Activated naive CD4-positive, alpha-beta T cell treated with Interleukin-2 at 50 U/mL for 16 hours (primary cell): ENCODE measurements around the gene TNFRSF25.
A peak's percentile ranks its signal among the peaks of the same experiment; 100 is the strongest.
"Not testable (repeated sequence)": the region's sequence is repeated elsewhere in the genome, so short reads cannot be mapped to it uniquely, and the experiment has no call there.

Experiments
- DNase-seq: peaks from one replicate; pipeline ENCODE4 v3.0.0-alpha.2; 2020

TNFRSF25 gene

GRCh38 chr1:6429660-6430411 is 36.1 kb downstream of the TNFRSF25 start:
- DNase-seq: not testable (repeated sequence)

GRCh38 chr1:6428453-6428852 is 37.5 kb downstream of the TNFRSF25 start:
- DNase-seq: not testable (repeated sequence)

- DNase-seq: no peak
These were observed 38.3 kb downstream of the TNFRSF25 start for GRCh38 chr1:6427441-6428390.

GRCh38 chr1:6426972-6427350 is 39.0 kb downstream of the TNFRSF25 start:
- no peak for DNase-seq

- no peak for DNase-seq
These were observed 39.5 kb downstream of the TNFRSF25 start for GRCh38 chr1:6426277-6426971.

GRCh38 chr1:6425658-6426057 is 40.3 kb downstream of the TNFRSF25 start:
- no peak for DNase-seq

- DNase-seq: no peak
These were observed 41.1 kb downstream of the TNFRSF25 start, which contains the start of gene ESPN for GRCh38 chr1:6424619-6425593. TSS of gene ESPN (plus strand) at chr1:6424776. CDS start at chr1:6424956, 180 bp downstream.

- no peak for DNase-seq
These were observed 41.9 kb downstream of the TNFRSF25 start for GRCh38 chr1:6424000-6424565.

GRCh38 chr1:6423321-6423999 is 42.5 kb downstream of the TNFRSF25 start:
- DNase-seq: peak; percentile 79

GRCh38 chr1:6421266-6421665 is 44.7 kb downstream of the TNFRSF25 start:
- DNase-seq: no peak

GRCh38 chr1:6420454-6421042 is 45.4 kb downstream of the TNFRSF25 start:
- DNase-seq: no peak

- DNase-seq: peak; percentile 21
These were observed 46.0 kb downstream of the TNFRSF25 start, which contains the start of gene HES2 for GRCh38 chr1:6419804-6420453. TSS of gene HES2 (minus strand) at chr1:6419919. CDS start at chr1:6419820, 99 bp downstream.

- no peak for DNase-seq
These were observed 46.6 kb downstream of the TNFRSF25 start for GRCh38 chr1:6419397-6419803.

GRCh38 chr1:6418668-6419396 is 47.1 kb downstream of the TNFRSF25 start:
- no peak for DNase-seq

GRCh38 chr1:6417961-6418667 is 47.9 kb downstream of the TNFRSF25 start:
- DNase-seq: no peak

- DNase-seq: no peak
These were observed 49.1 kb downstream of the TNFRSF25 start for GRCh38 chr1:6416906-6417305.

GRCh38 chr1:6416295-6416656 is 49.7 kb downstream of the TNFRSF25 start:
- DNase-seq: no peak

GRCh38 chr1:6414881-6415626 is 50.9 kb downstream of the TNFRSF25 start:
- DNase-seq: no peak
